Activated naive CD8-positive, alpha-beta T cell treated with anti-CD3 and anti-CD28 coated beads, Interleukin-2, amount 50 U/mL, for 24 hours (primary cell): ENCODE results near the gene TTN.
A peak's percentile ranks its signal among the peaks of the same experiment; 100 is the strongest.
"Not testable (repeated sequence)": the region's sequence is repeated elsewhere in the genome, so short reads cannot be mapped to it uniquely, and the experiment has no call there.

Experiments
- ATAC-seq: fragments of 150-1000 bp; cut with Tn5 transposase; one replicate; pipeline ENCODE4 v1.10.0; 2021
- DNase-seq: peaks from one replicate; pipeline ENCODE4 v3.0.0; 2021
- H3K27ac Mint-ChIP-seq: one replicate; pipeline ENCODE4 v1.8.0; 2021; ENCODE audit warnings: mild to moderate bottlenecking, mixed read lengths
- H3K27me3 Mint-ChIP-seq: one replicate; pipeline ENCODE4 v1.8.0; 2021; ENCODE audit warnings: mixed read lengths
- H3K36me3 Mint-ChIP-seq: one replicate; pipeline ENCODE4 v1.8.0; 2021; ENCODE audit warnings: low read depth, mixed read lengths
- H3K4me1 Mint-ChIP-seq: one replicate; pipeline ENCODE4 v1.8.0; 2021; ENCODE audit warnings: mixed read lengths
- H3K4me3 Mint-ChIP-seq: one replicate; pipeline ENCODE4 v1.8.0; 2021; ENCODE audit warnings: mild to moderate bottlenecking, moderate library complexity, mixed read lengths
- H3K9me3 Mint-ChIP-seq: one replicate; pipeline ENCODE4 v1.8.0; 2021; ENCODE audit warnings: mixed read lengths

TTN gene

DNA sequence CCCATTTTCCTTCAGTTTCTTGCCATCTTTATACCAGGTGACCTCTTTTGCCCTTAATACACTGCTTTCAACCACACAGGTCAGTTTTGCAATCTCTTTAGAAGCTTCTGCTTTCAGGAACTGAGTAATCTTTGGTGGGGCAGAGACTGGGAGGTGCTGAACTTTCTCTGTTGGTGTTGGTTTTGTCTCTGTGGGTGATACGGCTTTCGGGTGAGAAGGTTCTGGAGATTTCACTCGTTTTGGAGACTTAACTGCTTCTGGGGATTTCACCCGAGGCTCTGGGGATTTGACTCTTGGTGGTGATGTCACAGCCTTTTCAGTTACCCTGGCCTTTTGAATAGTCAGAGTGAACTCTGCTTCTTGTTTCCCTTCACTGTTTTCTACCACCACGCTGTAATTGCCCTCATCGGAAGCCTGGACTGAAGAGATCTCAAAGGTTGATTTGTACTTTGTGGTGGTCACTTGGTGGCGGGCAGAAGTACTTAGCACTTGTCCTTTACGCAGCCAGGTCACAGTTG is 276.5 kb downstream of the TTN start:
- DNase-seq (peak; percentile 32), ATAC-seq (peak; percentile 95)
- H3K9me3 Mint-ChIP-seq, result peaks cover 5% of the 10 kb centered on the region
- H3K27ac Mint-ChIP-seq, result peak overlapping the region; percentile 76
- peaks cover 51% of the 10 kb centered on the region for H3K36me3 Mint-ChIP-seq
- H3K4me3 Mint-ChIP-seq, result peak overlapping the region; percentile 25
- H3K4me1 Mint-ChIP-seq, result peaks cover 35% of the 10 kb centered on the region
- no peaks in the 10 kb centered on the region for H3K27me3 Mint-ChIP-seq

DNA sequence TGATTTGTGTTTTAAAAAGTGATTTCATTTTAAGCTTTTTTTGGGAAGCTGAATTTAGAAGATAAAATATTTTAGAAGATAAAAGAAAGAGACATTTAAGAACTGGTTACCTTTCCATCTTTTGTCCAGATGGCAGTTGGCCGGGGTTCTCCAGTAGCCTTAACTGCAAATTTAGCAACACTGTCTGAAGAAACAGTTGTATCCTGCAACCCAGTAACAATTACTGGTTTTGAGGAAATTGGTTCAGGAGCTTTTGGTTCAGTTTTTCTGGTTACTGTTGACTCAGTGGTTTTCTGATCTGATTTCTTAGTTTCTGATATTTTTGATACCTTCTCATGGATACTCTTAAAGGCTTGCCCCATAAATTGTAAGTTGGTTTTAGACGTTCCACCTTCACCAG is 277.1 kb downstream of the TTN start:
- H3K27me3 Mint-ChIP-seq, result no peaks in the 10 kb centered on the region
- H3K4me3 Mint-ChIP-seq, result no peak overlapping the region
- ATAC-seq, result no peak
- peaks cover 51% of the 10 kb centered on the region for H3K36me3 Mint-ChIP-seq
- peak overlapping the region; percentile 76 for H3K27ac Mint-ChIP-seq
- H3K4me1 Mint-ChIP-seq, result peaks cover 38% of the 10 kb centered on the region
- DNase-seq, result no peak
- H3K9me3 Mint-ChIP-seq, result peaks cover 5% of the 10 kb centered on the region

DNA sequence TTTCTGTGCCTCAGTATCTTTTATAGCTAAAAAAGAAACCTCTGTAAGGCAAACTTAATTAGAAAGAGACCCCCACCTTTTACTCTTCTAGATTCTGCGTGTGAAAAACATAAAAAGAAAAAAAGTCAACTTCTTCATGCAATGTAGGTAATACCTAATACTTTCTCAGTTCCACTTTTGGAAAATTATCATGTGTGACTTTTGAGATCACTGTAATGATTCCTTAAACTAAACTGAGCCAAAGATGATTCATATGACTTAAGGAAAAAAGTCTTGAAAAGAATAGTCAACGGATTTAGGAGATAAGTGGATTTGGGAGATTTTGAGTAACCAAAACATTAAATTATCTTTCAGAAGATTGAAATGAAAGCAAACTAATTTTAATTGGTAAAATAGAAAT is 278.0 kb downstream of the TTN start:
- H3K4me3 Mint-ChIP-seq, result no peak overlapping the region
- no peak for DNase-seq

DNA sequence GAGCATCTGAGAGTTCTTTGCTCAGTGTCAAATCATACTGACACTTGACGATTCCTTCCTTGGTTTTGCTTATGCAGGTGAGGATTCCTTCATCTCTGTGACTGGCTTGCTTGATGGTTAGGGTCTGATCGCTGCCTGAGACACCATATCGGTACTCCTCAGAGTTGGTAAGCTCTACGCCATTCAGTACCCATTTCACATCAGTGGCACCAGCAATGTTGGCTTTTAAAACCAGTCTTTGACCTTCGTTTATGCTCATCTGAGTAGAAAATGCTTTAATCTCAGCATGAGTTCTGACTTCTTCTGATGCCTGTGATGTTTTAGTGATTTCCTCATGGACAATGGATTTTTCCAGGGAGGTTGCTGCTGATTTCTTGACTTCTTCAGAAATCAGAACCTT is 278.6 kb downstream of the TTN start:
- no peak for ATAC-seq

More for the DNA sequence above, 278.0 kb downstream of the TTN start:
- H3K27ac Mint-ChIP-seq, result no peak overlapping the region
- no peaks in the 10 kb centered on the region for H3K27me3 Mint-ChIP-seq
- H3K4me1 Mint-ChIP-seq, result peaks cover 41% of the 10 kb centered on the region
- peaks cover 5% of the 10 kb centered on the region for H3K9me3 Mint-ChIP-seq
- no peak for ATAC-seq
- H3K36me3 Mint-ChIP-seq, result peaks cover 41% of the 10 kb centered on the region

DNA sequence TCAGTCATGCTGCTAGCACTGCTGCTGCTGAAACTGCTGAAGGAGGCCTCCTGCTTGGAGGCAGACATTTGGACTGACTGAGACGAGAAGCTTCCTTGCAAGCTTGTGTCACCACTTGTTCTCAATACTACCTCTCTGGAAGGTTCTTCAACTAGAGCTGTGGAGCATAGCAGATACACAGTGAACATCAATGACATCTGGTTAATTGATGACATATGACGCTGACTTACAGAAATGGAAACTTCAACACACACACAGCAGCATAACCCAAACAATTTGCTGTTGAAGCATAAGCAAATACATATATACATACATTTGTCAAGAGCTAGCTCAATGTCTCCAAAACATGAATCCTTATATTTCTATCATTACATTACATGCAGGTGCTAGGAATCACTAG is 279.6 kb downstream of the TTN start:
- no peak overlapping the region for H3K4me3 Mint-ChIP-seq
- ATAC-seq (no peak), DNase-seq (no peak)
- H3K27me3 Mint-ChIP-seq, result no peaks in the 10 kb centered on the region
- no peak overlapping the region for H3K27ac Mint-ChIP-seq
- H3K9me3 Mint-ChIP-seq, result peaks cover 5% of the 10 kb centered on the region
- peaks cover 48% of the 10 kb centered on the region for H3K4me1 Mint-ChIP-seq
- peaks cover 33% of the 10 kb centered on the region for H3K36me3 Mint-ChIP-seq

More for the DNA sequence above, 278.6 kb downstream of the TTN start:
- no peak overlapping the region for H3K4me3 Mint-ChIP-seq
- no peaks in the 10 kb centered on the region for H3K27me3 Mint-ChIP-seq
- no peak overlapping the region for H3K27ac Mint-ChIP-seq
- no peak for DNase-seq
- peaks cover 44% of the 10 kb centered on the region for H3K4me1 Mint-ChIP-seq
- H3K9me3 Mint-ChIP-seq, result peaks cover 5% of the 10 kb centered on the region
- peaks cover 36% of the 10 kb centered on the region for H3K36me3 Mint-ChIP-seq

DNA sequence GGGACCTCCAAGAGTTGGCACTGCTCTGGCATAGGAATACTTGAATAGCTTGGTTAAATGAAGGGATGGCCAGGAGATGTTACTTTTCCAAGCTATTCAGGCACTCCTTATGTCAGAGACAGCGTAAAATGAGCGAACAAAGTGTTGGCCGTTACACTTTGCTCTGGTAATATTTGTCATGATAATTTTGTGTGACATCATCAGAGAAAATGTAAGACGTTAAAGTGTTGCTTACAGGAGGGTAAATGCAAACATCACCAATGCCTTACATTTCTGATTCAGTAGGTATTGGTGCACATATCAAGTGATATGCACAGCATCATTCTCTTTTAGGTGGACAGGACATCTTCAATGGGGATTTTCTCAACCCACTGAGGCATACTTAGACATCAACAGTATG is 281.0 kb downstream of the TTN start:
- Mint-ChIP-seq H3K9me3 (peaks cover 5% of the 10 kb centered on the region), H3K4me3 (no peak overlapping the region), H3K27me3 (no peaks in the 10 kb centered on the region), H3K4me1 (peaks cover 52% of the 10 kb centered on the region), H3K36me3 (peaks cover 27% of the 10 kb centered on the region), H3K27ac (no peak overlapping the region)
- DNase-seq (no peak), ATAC-seq (no peak)

DNA sequence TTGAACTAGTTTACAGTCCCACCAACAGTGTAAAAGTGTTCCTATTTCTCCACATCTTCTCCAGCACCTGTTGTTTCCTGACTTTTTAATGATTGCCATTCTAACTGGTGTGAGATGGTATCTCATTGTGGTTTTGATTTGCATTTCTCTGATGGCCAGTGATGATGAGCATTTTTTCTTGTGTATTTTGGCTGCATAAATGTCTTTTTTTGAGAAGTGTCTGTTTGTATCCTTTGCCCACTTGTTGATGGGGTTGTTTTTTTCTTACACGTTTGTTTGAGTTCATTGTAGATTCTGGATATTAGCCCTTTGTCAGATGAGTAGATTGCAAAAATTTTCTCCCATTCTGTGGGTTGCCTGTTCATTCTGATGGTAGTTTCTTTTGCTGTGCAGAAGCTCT is 281.8 kb downstream of the TTN start:
- not testable (repeated sequence) for H3K9me3 Mint-ChIP-seq, DNase-seq, H3K4me3 Mint-ChIP-seq, H3K27me3 Mint-ChIP-seq, ATAC-seq, H3K27ac Mint-ChIP-seq
- H3K36me3 Mint-ChIP-seq, result peaks cover 27% of the 10 kb centered on the region
- H3K4me1 Mint-ChIP-seq, result peaks cover 49% of the 10 kb centered on the region

DNA sequence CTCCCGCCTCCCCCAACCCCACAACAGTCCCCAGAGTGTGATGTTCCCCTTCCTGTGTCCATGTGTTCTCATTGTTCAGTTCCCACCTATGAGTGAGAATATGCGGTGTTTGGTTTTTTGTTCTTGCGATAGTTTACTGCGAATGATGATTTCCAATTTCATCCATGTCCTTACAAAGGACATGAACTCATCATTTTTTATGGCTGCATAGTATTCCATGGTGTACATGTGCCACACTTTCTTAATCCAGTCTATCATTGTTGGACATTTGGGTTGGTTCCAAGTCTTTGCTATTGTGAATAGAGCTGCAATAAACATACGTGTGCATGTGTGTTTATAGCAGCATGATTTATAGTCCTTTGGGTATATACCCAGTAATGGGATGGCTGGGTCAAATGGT is 282.2 kb downstream of the TTN start:
- H3K4me1 Mint-ChIP-seq, result peaks cover 44% of the 10 kb centered on the region
- not testable (repeated sequence) for H3K27ac Mint-ChIP-seq, DNase-seq, H3K27me3 Mint-ChIP-seq, H3K9me3 Mint-ChIP-seq, ATAC-seq
- H3K4me3 Mint-ChIP-seq, result peak overlapping the region; percentile 34
- peaks cover 25% of the 10 kb centered on the region for H3K36me3 Mint-ChIP-seq

DNA sequence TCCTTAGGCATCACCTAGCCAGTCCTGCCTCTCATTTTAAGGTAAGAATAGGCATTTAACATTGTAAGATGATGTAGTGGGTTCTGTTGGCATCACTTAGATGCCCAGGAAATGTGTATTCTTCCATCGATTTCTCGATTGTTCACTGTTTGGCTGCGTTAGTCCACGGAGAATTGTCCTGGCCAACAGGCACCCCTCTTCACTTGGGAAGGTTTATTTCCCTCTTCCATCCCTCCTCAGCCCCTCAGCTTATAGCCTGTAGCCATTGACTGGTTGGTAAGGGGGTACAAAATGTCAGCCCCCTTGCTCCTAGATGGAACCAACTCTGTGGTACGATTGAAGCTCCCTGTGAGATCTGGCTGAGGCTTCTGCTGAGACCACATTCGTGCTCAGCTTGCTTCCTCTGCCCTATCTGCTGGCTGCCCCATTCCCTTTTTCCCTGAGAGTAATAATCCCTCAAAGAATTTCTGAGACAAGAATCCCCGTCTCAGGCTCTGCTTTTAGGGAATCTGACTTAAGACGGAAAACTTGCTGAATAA is 283.6 kb downstream of the TTN start:
- Mint-ChIP-seq H3K27ac (peak overlapping the region; percentile 77), H3K4me3 (peak overlapping the region; percentile 91), H3K27me3 (no peaks in the 10 kb centered on the region), H3K36me3 (peaks cover 23% of the 10 kb centered on the region), H3K4me1 (peaks cover 38% of the 10 kb centered on the region), H3K9me3 (peaks cover 5% of the 10 kb centered on the region)
- no peak for DNase-seq
- no peak for ATAC-seq

DNA sequence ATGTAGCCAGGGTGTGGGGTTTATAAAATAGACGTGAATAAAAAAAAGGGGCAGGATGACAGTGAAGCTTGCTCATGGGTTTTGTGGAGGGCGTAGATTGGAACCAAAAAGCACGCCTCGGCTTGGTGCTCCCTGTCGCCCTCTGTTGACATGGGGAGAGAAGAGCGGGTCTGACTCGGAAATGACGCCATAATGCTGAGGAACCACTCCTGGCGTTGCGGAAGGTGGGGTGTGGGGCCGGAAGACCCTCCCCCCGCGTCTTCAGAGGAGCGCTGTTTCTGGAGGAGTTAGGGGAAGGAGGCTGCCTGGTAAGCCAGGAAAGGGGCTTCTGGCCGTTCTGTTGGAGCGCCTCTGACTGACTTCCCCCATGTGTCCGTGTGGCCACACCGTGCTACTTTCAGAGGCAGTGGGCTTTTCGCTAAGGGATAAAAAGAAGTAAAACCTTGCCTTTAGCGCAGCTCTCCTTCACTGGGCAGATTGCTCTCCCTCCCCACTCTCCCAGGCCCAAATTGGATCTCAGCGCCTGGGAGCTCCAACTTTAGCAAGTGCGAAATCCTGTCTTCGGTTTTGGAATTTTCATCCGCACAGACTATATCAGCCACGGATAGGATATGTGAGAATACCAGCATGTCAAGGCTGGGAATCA is 284.1 kb downstream of the TTN start:
- peak overlapping the region; percentile 66 for H3K27ac Mint-ChIP-seq
- H3K36me3 Mint-ChIP-seq, result peaks cover 23% of the 10 kb centered on the region
- peaks cover 34% of the 10 kb centered on the region for H3K4me1 Mint-ChIP-seq
- peaks cover 5% of the 10 kb centered on the region for H3K9me3 Mint-ChIP-seq
- no peaks in the 10 kb centered on the region for H3K27me3 Mint-ChIP-seq
- DNase-seq (peak; percentile 82), ATAC-seq (peak; percentile 88)
- H3K4me3 Mint-ChIP-seq, result peak overlapping the region; percentile 91

DNA sequence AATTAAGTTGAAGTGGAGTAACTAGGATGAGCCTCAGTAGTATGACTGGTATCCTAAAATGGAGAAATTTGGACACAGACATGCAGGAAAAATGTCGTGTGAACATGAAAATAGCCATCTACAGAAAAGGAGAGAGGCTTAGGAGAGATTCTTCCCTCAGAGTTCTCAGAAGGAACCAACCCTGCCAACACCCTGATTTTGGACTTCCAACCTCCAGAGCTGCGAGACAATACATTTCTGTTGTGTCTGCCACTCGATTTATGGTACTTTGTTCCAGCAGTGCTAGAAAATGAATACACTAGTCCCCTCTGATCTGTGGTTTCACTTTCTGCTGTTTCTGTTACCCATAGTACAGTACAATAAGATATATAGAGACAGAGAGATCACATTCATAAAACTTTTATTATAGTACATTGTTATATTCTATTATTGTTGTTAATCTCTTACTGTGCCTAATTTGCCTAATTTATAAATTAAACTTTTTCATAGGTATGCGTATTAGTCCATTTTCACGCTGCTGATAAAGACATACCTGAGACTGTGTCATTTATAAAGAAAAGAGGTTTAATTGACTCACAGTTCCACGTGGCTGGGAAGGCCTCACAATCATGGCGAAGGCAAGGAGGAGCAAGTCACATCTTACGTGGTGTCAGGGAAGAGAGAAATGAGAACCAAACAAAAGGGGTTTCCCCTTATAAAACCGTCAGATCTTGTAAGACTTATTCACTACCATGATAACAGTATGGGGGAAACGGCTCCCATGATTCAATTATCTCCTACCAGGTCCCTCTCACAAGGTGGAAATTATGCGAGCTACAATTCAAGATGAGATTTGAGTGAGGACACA is 285.7 kb downstream of the TTN start:
- Mint-ChIP-seq H3K27ac (peak overlapping the region; percentile 23), H3K4me3 (no peak overlapping the region)
- ATAC-seq, result peak; percentile 58

DNA sequence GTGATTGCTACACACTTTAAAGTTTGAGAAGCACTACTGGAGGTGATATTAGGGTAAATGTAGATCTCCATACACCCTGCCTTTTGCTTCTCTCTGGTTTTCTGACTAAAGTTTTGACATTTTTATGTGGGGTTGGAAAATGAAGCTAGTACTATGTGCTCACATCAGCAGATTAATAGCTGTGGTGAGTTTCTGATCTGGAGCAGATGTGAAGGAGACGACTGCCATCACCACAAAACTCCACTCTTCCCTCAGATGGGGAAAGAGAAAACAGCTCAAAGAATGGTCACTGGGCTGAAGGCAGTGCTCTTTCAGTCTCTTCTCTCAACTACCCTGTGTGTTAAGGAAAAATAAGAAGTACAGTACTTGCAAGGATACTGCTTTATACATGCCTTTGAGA is 289.7 kb downstream of the TTN start:
- no peak for DNase-seq
- Mint-ChIP-seq H3K4me3 (no peak overlapping the region), H3K4me1 (peaks cover 37% of the 10 kb centered on the region), H3K27me3 (no peaks in the 10 kb centered on the region), H3K27ac (no peak overlapping the region), H3K36me3 (peaks cover 37% of the 10 kb centered on the region), H3K9me3 (peaks cover 5% of the 10 kb centered on the region)
- ATAC-seq, result no peak

More for the DNA sequence above, 285.7 kb downstream of the TTN start:
- no peak for DNase-seq
- peaks cover 32% of the 10 kb centered on the region for H3K36me3 Mint-ChIP-seq
- peaks cover 30% of the 10 kb centered on the region for H3K4me1 Mint-ChIP-seq
- H3K9me3 Mint-ChIP-seq, result peaks cover 5% of the 10 kb centered on the region
- H3K27me3 Mint-ChIP-seq, result no peaks in the 10 kb centered on the region

DNA sequence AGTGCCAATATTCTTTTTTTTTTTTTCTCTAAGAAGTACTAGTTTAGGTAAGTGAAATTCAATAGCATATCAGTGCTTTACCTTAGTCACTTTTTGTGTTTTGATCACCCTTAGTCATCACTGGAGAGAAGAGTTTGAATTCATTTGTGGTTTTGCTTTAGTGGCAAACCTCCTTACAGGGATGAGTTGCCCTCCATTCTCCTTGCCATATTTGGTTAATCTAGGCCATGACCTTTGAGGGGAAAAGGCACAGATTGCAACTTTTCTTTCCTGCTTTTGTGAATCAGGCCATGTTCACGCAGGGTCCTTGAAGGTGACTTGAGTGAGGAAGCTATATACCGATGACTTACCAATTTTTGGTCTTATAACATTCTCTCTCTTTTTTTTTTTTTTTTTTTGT is 292.6 kb downstream of the TTN start:
- peak overlapping the region; percentile 81 for H3K27ac Mint-ChIP-seq
- DNase-seq, result peak; percentile 29
- H3K27me3 Mint-ChIP-seq, result no peaks in the 10 kb centered on the region
- peak; percentile 98 for ATAC-seq
- peak overlapping the region; percentile 15 for H3K4me3 Mint-ChIP-seq
- H3K4me1 Mint-ChIP-seq, result peaks cover 25% of the 10 kb centered on the region
- no peaks in the 10 kb centered on the region for H3K9me3 Mint-ChIP-seq
- H3K36me3 Mint-ChIP-seq, result peaks cover 32% of the 10 kb centered on the region

DNA sequence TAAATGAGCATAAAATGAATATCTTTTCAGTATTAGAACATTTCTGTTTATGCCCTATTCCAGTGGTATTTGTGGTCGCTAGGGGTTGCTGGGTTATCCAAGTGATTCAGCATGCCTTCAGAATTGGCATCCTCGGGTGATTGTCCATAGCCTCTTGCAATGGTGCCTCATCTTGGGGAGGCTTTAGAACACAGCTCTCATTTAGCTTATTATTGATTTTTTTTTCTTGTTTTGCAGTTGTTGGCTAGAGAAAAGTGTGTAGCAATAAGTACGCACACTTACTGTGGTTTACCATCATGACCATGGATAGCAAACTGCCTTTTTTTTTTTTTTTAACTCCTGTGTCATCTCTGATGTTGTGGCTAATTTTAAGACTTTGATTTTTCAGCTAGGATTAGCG is 293.3 kb downstream of the TTN start:
- no peak overlapping the region for H3K27ac Mint-ChIP-seq
- ATAC-seq, result no peak
- peaks cover 25% of the 10 kb centered on the region for H3K4me1 Mint-ChIP-seq
- no peaks in the 10 kb centered on the region for H3K9me3 Mint-ChIP-seq
- DNase-seq, result no peak
- H3K36me3 Mint-ChIP-seq, result peaks cover 35% of the 10 kb centered on the region
- H3K4me3 Mint-ChIP-seq, result no peak overlapping the region
- no peaks in the 10 kb centered on the region for H3K27me3 Mint-ChIP-seq

DNA sequence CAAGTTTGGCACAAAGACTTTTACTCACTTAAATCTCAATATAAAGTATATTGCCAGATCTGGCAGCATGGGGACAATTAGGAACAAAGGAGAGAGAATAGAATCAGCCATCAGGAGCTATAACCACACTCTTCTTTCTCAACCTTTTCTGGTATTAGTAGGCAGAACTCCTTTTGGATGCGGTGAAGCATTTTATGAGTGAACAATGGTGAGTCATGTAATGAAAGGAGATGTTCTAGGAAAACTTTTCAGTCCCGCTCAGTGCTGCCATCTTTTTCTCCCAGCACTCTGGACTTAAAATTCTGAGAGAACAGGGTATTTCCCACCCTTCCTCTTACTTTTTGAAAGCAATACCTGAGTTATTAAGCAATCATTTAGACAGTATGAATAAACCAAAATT is 294.7 kb downstream of the TTN start:
- H3K36me3 Mint-ChIP-seq, result peaks cover 31% of the 10 kb centered on the region
- DNase-seq, result no peak
- peaks cover 31% of the 10 kb centered on the region for H3K4me1 Mint-ChIP-seq
- no peak overlapping the region for H3K27ac Mint-ChIP-seq
- H3K27me3 Mint-ChIP-seq, result no peaks in the 10 kb centered on the region
- H3K9me3 Mint-ChIP-seq, result no peaks in the 10 kb centered on the region
- H3K4me3 Mint-ChIP-seq, result no peak overlapping the region
- ATAC-seq, result no peak
